Brain pericyte (primary cell): ENCODE results near the gene NME4.

Experiments used
- DNase-seq: peaks from one replicate; pipeline ENCODE4 v3.0.0-alpha.2; 2012; ENCODE audit warnings: low read depth, low spot score

The NME4 gene

GRCh38 chr16:426906-427249, 29.9 kb downstream of the NME4 start:
- DNase-seq, result no peak

- DNase-seq, result no peak
These were observed 30.3 kb downstream of the NME4 start for GRCh38 chr16:427250-427649.

GRCh38 chr16:430904-431303, 33.9 kb downstream of the NME4 start:
- DNase-seq, result no peak

DNA sequence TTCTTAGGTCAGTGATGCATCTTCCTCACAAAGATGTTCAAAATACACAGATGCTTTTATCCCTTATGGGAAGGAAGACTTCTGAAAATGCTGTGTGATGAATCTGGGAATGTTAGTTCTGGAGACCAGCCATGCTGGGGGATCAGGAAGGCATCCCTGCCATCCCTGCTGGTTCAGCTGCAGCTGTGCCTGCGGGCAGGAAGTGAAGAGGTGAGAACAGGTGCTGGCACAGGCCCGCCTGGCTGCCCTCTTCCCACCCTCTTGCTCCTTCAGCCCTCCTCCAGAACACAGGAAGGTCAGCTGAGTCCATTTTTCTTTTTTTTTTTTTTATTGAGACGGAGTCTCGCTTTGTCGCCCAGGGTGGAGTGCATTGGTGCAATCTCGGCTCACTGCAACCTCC, 43.6 kb downstream of the NME4 start:
- DNase-seq, result peak; percentile 46

DNA sequence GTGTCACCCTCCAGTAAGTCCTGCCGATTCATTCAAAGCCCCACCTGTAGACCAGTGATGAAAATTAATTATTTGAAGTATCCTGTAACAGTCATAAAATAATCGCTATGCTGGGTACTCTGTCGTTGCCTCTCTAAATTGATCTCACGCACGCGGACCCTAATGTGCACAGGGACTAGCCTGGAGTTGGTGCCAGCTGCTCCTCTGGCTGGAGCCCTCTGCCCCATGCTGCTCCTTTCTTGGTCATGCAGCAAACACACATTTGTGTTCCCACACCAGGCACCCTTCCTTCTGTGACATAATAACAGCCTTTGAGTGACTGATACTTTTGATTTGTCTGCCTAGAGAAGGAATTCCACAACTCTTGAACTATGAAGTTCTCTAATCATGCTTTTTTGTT, 44.4 kb downstream of the NME4 start:
- no peak for DNase-seq

- DNase-seq, result no peak
These were observed 46.0 kb downstream of the NME4 start for GRCh38 chr16:442976-443375.

GRCh38 chr16:444027-444426, 47.0 kb downstream of the NME4 start:
- DNase-seq, result no peak

GRCh38 chr16:445566-445965, 48.6 kb downstream of the NME4 start:
- DNase-seq, result no peak
